Nephron progenitor cell (in vitro differentiated cells): ENCODE data around the gene GUCA1A.
A peak's percentile ranks its signal among the peaks of the same experiment; 100 is the strongest.
"Not testable (repeated sequence)": the region's sequence is repeated elsewhere in the genome, so short reads cannot be mapped to it uniquely, and the experiment has no call there.

Source experiments
- DNase-seq: peaks from one replicate; pipeline ENCODE4 v3.0.0; 2021
- H3K27ac Mint-ChIP-seq: 2 replicates; pipeline ENCODE4 v1.8.0; 2021; ENCODE audit warnings: mild to moderate bottlenecking, moderate library complexity, mixed read lengths
- H3K27me3 Mint-ChIP-seq: 2 replicates; pipeline ENCODE4 v1.8.0; 2021; ENCODE audit warnings: mild to moderate bottlenecking, low read depth, mixed read lengths; ENCODE audit not compliant: poor library complexity
- H3K36me3 Mint-ChIP-seq: 2 replicates; pipeline ENCODE4 v1.8.0; 2021; ENCODE audit warnings: low read depth, mixed read lengths
- H3K4me1 Mint-ChIP-seq: 2 replicates; pipeline ENCODE4 v1.8.0; 2021; ENCODE audit warnings: mixed read lengths
- H3K4me3 Mint-ChIP-seq: 2 replicates; pipeline ENCODE4 v1.8.0; 2021; ENCODE audit warnings: mild to moderate bottlenecking, moderate library complexity, mixed read lengths
- H3K9me3 Mint-ChIP-seq: 2 replicates; pipeline ENCODE4 v1.8.0; 2021; ENCODE audit warnings: mild to moderate bottlenecking, moderate library complexity, mixed read lengths
- CTCF ChIP-seq: fragments of 200-600 bp; sonication (generic); IDR thresholded peaks from 2 replicates; pipeline ENCODE4 v1.5.0; 2021; ENCODE audit warnings: antibody characterized with exemption

GUCA1A gene

GRCh38 chr6:42211726-42212125, 38.6 kb downstream of the GUCA1A start:
- no peak for TF ChIP-seq CTCF
- Mint-ChIP-seq H3K27ac (no peak overlapping the region), H3K4me1 (peaks cover 19% of the 10 kb centered on the region), H3K36me3 (peaks cover 24% of the 10 kb centered on the region), H3K27me3 (no peaks in the 10 kb centered on the region), H3K4me3 (no peak overlapping the region), H3K9me3 (no peaks in the 10 kb centered on the region)
- DNase-seq = no peak

- Mint-ChIP-seq H3K9me3 (no peaks in the 10 kb centered on the region), H3K4me3 (no peak overlapping the region), H3K36me3 (peaks cover 22% of the 10 kb centered on the region), H3K27me3 (no peaks in the 10 kb centered on the region), H3K27ac (no peak overlapping the region), H3K4me1 (peaks cover 23% of the 10 kb centered on the region)
- DNase-seq = no peak
- no peak for TF ChIP-seq CTCF
These were observed 39.3 kb downstream of the GUCA1A start for GRCh38 chr6:42212442-42212841.

GRCh38 chr6:42216495-42216894, 43.3 kb downstream of the GUCA1A start:
- peaks cover 22% of the 10 kb centered on the region for H3K4me1 Mint-ChIP-seq
- not testable (repeated sequence) for H3K36me3 Mint-ChIP-seq, H3K9me3 Mint-ChIP-seq, DNase-seq, H3K27me3 Mint-ChIP-seq
- peak overlapping the region; percentile 90 for H3K27ac Mint-ChIP-seq
- peak overlapping the region; percentile 97 for H3K4me3 Mint-ChIP-seq

- no peak for DNase-seq
- H3K27ac Mint-ChIP-seq = peak overlapping the region; percentile 100
- TF ChIP-seq CTCF = no peak
- no peaks in the 10 kb centered on the region for H3K9me3 Mint-ChIP-seq
- H3K36me3 Mint-ChIP-seq = no peaks in the 10 kb centered on the region
- peak overlapping the region; percentile 97 for H3K4me3 Mint-ChIP-seq
- peaks cover 22% of the 10 kb centered on the region for H3K4me1 Mint-ChIP-seq
- H3K27me3 Mint-ChIP-seq = peaks cover 4% of the 10 kb centered on the region
These were observed 44.0 kb downstream of the GUCA1A start for GRCh38 chr6:42217157-42217518.

GRCh38 chr6:42217519-42218367, 44.6 kb downstream of the GUCA1A start, which contains the start of gene MRPS10:
TSS of gene MRPS10 (minus strand) at chr6:42217861. CDS start at chr6:42217849, 12 bp downstream.
- no peaks in the 10 kb centered on the region for H3K36me3 Mint-ChIP-seq
- H3K4me1 Mint-ChIP-seq = peaks cover 22% of the 10 kb centered on the region
- TF ChIP-seq CTCF = no peak
- peak within 1 kb of the TSS; percentile 97 for H3K4me3 Mint-ChIP-seq
- H3K27ac Mint-ChIP-seq = peak within 1 kb of the TSS; percentile 100
- peaks cover 4% of the 10 kb centered on the region for H3K27me3 Mint-ChIP-seq
- H3K9me3 Mint-ChIP-seq = no peaks in the 10 kb centered on the region
- DNase-seq = peak; percentile 89

GRCh38 chr6:42220807-42221206, 47.6 kb downstream of the GUCA1A start:
- peaks cover 27% of the 10 kb centered on the region for H3K4me1 Mint-ChIP-seq
- no peak overlapping the region for H3K4me3 Mint-ChIP-seq
- DNase-seq = no peak
- no peaks in the 10 kb centered on the region for H3K36me3 Mint-ChIP-seq
- H3K27ac Mint-ChIP-seq = no peak overlapping the region
- H3K9me3 Mint-ChIP-seq = no peaks in the 10 kb centered on the region
- TF ChIP-seq CTCF = no peak
- H3K27me3 Mint-ChIP-seq = peaks cover 8% of the 10 kb centered on the region
